Fibroblast of lung (primary cell): ENCODE data around the gene RNU4-1. TPM values are rescaled to one million over a fixed set of nuclear protein-coding genes. Genes with fewer than 3 reads are reported as not detected.
A peak's percentile ranks its signal among the peaks of the same experiment; 100 is the strongest.

ENCODE experiments used
- DNase-seq, 2 donors: peaks; one replicate each; pipeline versions ENCODE4 v3.0.0 to v3.0.0-alpha.2; 2010; ENCODE audit warnings: low read depth in 2 of 2
- H2AFZ ChIP-seq: 2 replicates; pipeline ENCODE4 v1.5.1; 2012; ENCODE audit warnings: low read length, control low read depth, inconsistent platforms
- H3K27ac ChIP-seq: 2 replicates; pipeline ENCODE4 v1.5.1; 2011; ENCODE audit warnings: low read length, control low read depth; ENCODE audit not compliant: insufficient read depth
- H3K27me3 ChIP-seq: 2 replicates; pipeline ENCODE4 v1.5.1; 2011; ENCODE audit warnings: mild to moderate bottlenecking, low read length; ENCODE audit not compliant: control insufficient read depth, insufficient read depth
- H3K36me3 ChIP-seq: 2 replicates; pipeline ENCODE4 v1.5.1; 2011; ENCODE audit warnings: low read length; ENCODE audit not compliant: control insufficient read depth, insufficient read depth
- H3K4me1 ChIP-seq: 2 replicates; pipeline ENCODE4 v1.5.1; 2011; ENCODE audit warnings: low read length; ENCODE audit not compliant: control insufficient read depth, insufficient read depth; ENCODE audit errors: extremely low read depth
- H3K4me2 ChIP-seq: 2 replicates; pipeline ENCODE4 v1.5.1; 2011; ENCODE audit warnings: low read length, control low read depth; ENCODE audit not compliant: insufficient read depth; ENCODE audit errors: extremely low read depth
- H3K4me3 ChIP-seq, 4 experiments: fragments of 200-600 bp in 1 of 4; sonication (generic) in 1 of 4; replicated peaks in 1 of 4; 2 replicates each; pipeline ENCODE4 v1.5.1; 2011 to 2016; ENCODE audit warnings: low read length in 4 of 4, low read depth in 3 of 4, mild to moderate bottlenecking in 3 of 4, control low read depth in 2 of 4, inconsistent platforms in 1 of 4, mixed read lengths in 1 of 4; ENCODE audit not compliant: insufficient read depth in 1 of 4; ENCODE audit errors: control extremely low read depth in 1 of 4
- H3K79me2 ChIP-seq: 2 replicates; pipeline ENCODE4 v1.5.1; 2012; ENCODE audit warnings: mild to moderate bottlenecking, low read length, inconsistent platforms; ENCODE audit not compliant: control insufficient read depth, insufficient read depth
- H3K9ac ChIP-seq: 2 replicates; pipeline ENCODE4 v1.5.1; 2011; ENCODE audit warnings: mild to moderate bottlenecking, low read length, control low read depth; ENCODE audit not compliant: insufficient read depth
- H3K9me3 ChIP-seq: 2 replicates; pipeline ENCODE4 v1.5.1; 2012; ENCODE audit warnings: low read depth, low read length; ENCODE audit not compliant: control insufficient read depth, insufficient read depth
- H4K20me1 ChIP-seq: 2 replicates; pipeline ENCODE4 v1.5.1; 2011; ENCODE audit warnings: low read length; ENCODE audit not compliant: control insufficient read depth, insufficient read depth; ENCODE audit errors: extremely low read depth
- EZH2 ChIP-seq: IDR thresholded peaks from 2 replicates; pipeline ENCODE4 v1.5.1; 2012; ENCODE audit warnings: low read length, control low read depth, mild to moderate bottlenecking; ENCODE audit errors: missing control alignments
- polyA plus RNA-seq, 2 donors: library from polyadenylated mRNA; depleted of rRNA in 1 of 2; stranded (reverse) in 1 of 2; unstranded in 1 of 2; fragments of >200 nt; gene quantifications; 2 replicates each; pipeline ENCODE4 v1.2.1, GENCODE V29; 2011 to 2012; ENCODE audit warnings: missing spikeins in 1 of 2
- total RNA-seq: library from RNA; depleted of rRNA; stranded (reverse); fragments of >200 nt; gene quantifications from 2 replicates; pipeline ENCODE4 v1.2.1, GENCODE V29; 2014
- TF ChIP-seq, protein P1 (sequence below), 2 donors: IDR thresholded peaks in 1 of 2; conservative IDR thresholded peaks in 1 of 2; 1 replicate in 1 of 2; 2 replicates in 1 of 2; pipeline ENCODE4 v1.5.1; 2011 to 2012; ENCODE audit warnings: low read length in 2 of 2, control low read depth in 1 of 2, inconsistent platforms in 1 of 2, low read depth in 1 of 2, mild to moderate bottlenecking in 1 of 2

Gene RNU4-1
- total and polyA plus RNA-seq, 2 donors (not counting 1 experiment from before 2014, with no cell fraction given), result under 0.01 TPM; not detected in 1

DNA sequence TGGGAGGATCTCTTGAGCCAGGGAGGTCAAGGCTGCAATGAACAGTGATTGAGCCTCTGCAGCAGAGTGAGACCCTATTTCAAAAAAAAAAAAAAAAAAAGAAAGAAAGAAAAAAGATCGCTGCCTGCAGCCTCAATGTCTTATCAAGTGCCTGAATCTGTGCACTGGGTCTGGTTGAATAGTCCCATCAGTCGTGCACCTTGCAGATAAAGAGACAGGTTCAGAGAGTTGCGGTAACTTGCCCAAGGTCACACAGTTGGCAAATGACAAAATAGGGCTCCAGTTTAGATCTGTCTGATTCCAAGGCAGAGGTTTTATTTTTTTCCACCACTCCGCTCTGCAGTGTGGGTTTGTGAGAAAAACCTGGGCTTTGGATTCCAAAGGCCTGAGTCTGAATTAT lies 35.2 kb upstream of the RNU4-1 start:
- Histone ChIP-seq H3K9ac (no peak overlapping the region), H3K36me3 (no peaks in the 10 kb centered on the region), H3K4me1 (no peaks in the 10 kb centered on the region), H3K27me3 (peaks cover under 1% of the 10 kb centered on the region), H3K79me2 (no peaks in the 10 kb centered on the region), H3K4me3 (no peak overlapping the region), H3K4me2 (no peak overlapping the region), H4K20me1 (no peaks in the 10 kb centered on the region), H3K27ac (no peak overlapping the region), H3K9me3 (no peaks in the 10 kb centered on the region), H2AFZ (no peak overlapping the region)
- TF ChIP-seq, protein P1, sequence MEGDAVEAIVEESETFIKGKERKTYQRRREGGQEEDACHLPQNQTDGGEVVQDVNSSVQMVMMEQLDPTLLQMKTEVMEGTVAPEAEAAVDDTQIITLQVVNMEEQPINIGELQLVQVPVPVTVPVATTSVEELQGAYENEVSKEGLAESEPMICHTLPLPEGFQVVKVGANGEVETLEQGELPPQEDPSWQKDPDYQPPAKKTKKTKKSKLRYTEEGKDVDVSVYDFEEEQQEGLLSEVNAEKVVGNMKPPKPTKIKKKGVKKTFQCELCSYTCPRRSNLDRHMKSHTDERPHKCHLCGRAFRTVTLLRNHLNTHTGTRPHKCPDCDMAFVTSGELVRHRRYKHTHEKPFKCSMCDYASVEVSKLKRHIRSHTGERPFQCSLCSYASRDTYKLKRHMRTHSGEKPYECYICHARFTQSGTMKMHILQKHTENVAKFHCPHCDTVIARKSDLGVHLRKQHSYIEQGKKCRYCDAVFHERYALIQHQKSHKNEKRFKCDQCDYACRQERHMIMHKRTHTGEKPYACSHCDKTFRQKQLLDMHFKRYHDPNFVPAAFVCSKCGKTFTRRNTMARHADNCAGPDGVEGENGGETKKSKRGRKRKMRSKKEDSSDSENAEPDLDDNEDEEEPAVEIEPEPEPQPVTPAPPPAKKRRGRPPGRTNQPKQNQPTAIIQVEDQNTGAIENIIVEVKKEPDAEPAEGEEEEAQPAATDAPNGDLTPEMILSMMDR (conservative IDR thresholded peaks at IDR 0.05 in 1 of 2, IDR thresholded peaks at IDR 0.05 in 1 of 2; ENCODE audit: low read depth in 1 of 2, low read length in 2 of 2), result no peak
- TF ChIP-seq EZH2, result no peak
- DNase-seq, result no peak

DNA sequence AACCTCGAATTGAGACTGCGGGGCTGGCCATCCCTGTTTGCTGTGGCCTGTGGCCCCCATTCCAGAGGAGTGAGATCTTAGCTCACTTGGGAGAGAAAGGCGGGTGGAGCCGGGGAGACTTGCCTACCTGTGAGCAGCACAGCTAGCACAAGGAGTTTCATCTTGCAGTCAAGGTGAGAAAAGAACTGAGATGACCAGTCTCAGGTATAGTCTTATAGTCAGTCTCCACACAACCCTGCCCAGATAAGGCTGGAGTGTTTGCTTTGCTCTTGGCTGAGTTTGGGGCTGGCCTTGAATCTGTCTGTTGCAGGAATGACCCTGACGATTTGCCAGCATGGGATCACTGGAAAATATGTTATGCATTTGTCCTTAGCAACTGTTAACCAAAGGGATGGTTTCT lies 34.6 kb upstream of the RNU4-1 start, which contains the start of gene PLA2G1B:
Gene PLA2G1B (minus strand): TSS at position 187 of the 400 bp plus-strand sequence. CDS start 26 bp downstream, at position 161.
- H3K4me3 ChIP-seq, result no peak within 1 kb of the TSS
- TF ChIP-seq, protein P1 (conservative IDR thresholded peaks at IDR 0.05 in 1 of 2, IDR thresholded peaks at IDR 0.05 in 1 of 2; ENCODE audit: low read depth in 1 of 2, low read length in 2 of 2), result no peak
- DNase-seq, result no peak
- H3K79me2 ChIP-seq, result no peaks in the 10 kb centered on the region
- H3K9ac ChIP-seq, result no peak within 1 kb of the TSS
- no peaks in the 10 kb centered on the region for H3K36me3 ChIP-seq
- no peaks in the 10 kb centered on the region for H3K4me1 ChIP-seq
- H3K4me2 ChIP-seq, result no peak within 1 kb of the TSS
- H3K27ac ChIP-seq, result no peak within 1 kb of the TSS
- no peaks in the 10 kb centered on the region for H3K27me3 ChIP-seq
- H2AFZ ChIP-seq, result no peak within 1 kb of the TSS
- no peaks in the 10 kb centered on the region for H3K9me3 ChIP-seq
- H4K20me1 ChIP-seq, result no peaks in the 10 kb centered on the region

DNA sequence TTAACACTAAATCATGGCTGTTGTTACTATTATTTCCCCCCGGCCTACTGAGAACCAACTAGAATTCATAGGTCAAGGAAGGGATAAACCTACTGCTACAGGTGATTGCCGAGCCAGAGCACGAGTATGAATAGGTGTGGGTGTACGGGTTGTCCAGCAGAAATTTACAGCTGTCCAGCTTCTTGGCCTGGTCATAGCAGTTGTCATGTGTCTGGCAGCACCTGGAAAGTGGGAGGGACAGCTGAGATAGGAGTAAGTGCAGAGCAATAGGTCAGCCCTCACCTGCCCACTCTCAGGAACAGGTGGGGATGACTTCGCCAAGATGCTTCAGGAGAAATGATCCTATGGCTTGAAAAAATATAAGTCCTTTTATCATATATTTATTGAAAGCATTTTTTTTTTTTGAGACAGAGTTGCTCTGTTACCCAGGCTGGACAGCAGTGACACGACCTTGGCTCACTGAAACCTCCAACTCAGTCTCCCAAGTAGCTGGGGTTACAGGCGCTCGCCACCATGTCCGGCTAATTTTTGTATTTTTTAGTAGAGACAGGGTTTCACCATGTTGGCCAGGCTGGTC lies 31.9 kb upstream of the RNU4-1 start:
- no peak for DNase-seq

More for the DNA sequence above, 31.9 kb upstream of the RNU4-1 start:
- H3K4me2 ChIP-seq, result peak overlapping the region; percentile 100
- H4K20me1 ChIP-seq, result no peaks in the 10 kb centered on the region
- TF ChIP-seq, protein P1 (conservative IDR thresholded peaks at IDR 0.05 in 1 of 2, IDR thresholded peaks at IDR 0.05 in 1 of 2; ENCODE audit: low read depth in 1 of 2, low read length in 2 of 2), result no peak
- no peak for TF ChIP-seq EZH2
- no peak overlapping the region for H3K27ac ChIP-seq
- no peaks in the 10 kb centered on the region for H3K36me3 ChIP-seq
- no peaks in the 10 kb centered on the region for H3K9me3 ChIP-seq
- H3K4me3 ChIP-seq, result no peak overlapping the region
- no peak overlapping the region for H3K9ac ChIP-seq
- H2AFZ ChIP-seq, result no peak overlapping the region
- H3K79me2 ChIP-seq, result no peaks in the 10 kb centered on the region
- H3K27me3 ChIP-seq, result peaks cover 7% of the 10 kb centered on the region
- no peaks in the 10 kb centered on the region for H3K4me1 ChIP-seq
